IMR-90 (cell line): ENCODE data around the gene SYTL1.

ENCODE experiments used
- BHLHE40 ChIP-seq: fragments of 150-350 bp; IDR thresholded peaks from 2 replicates; pipeline ENCODE4 v1.6.1; 2016; ENCODE audit warnings: mild to moderate bottlenecking, low read depth, low read length
- CEBPB ChIP-seq: IDR thresholded peaks from 2 replicates; pipeline ENCODE4 v1.6.1; 2012; ENCODE audit warnings: low read depth, low read length, improper control_type of control experiment
- CHD1 ChIP-seq: IDR thresholded peaks from 2 replicates; pipeline ENCODE4 v1.6.1; 2012; ENCODE audit warnings: low read depth, low read length, improper control_type of control experiment
- FOS ChIP-seq: fragments of 150-350 bp; IDR thresholded peaks from 2 replicates; pipeline ENCODE4 v1.6.1; 2016; ENCODE audit warnings: low read depth, low read length
- MAFK ChIP-seq: IDR thresholded peaks from 2 replicates; pipeline ENCODE4 v1.6.1; 2012; ENCODE audit warnings: low read depth, low read length, improper control_type of control experiment
- MAZ ChIP-seq: IDR thresholded peaks from 2 replicates; pipeline ENCODE4 v1.6.1; 2012; ENCODE audit warnings: low read depth, mild to moderate bottlenecking, low read length, improper control_type of control experiment, moderate library complexity, borderline replicate concordance
- MXI1 ChIP-seq: IDR thresholded peaks from 2 replicates; pipeline ENCODE4 v1.6.1; 2012; ENCODE audit warnings: low read depth, mild to moderate bottlenecking, low read length, moderate library complexity, borderline replicate concordance
- NFE2L2 ChIP-seq: fragments of 150-350 bp; IDR thresholded peaks from 2 replicates; pipeline ENCODE4 v1.6.1; 2016; ENCODE audit warnings: low read depth, mild to moderate bottlenecking, low read length
- POLR2A ChIP-seq: IDR thresholded peaks from 2 replicates; pipeline ENCODE4 v1.6.1; 2012; ENCODE audit warnings: mild to moderate bottlenecking, low read depth, low read length
- RAD21 ChIP-seq: IDR thresholded peaks from 2 replicates; pipeline ENCODE4 v1.6.1; 2012; ENCODE audit warnings: low read length, improper control_type of control experiment
- RCOR1 ChIP-seq: IDR thresholded peaks from 2 replicates; pipeline ENCODE4 v1.6.1; 2012; ENCODE audit warnings: mild to moderate bottlenecking, low read length, improper control_type of control experiment; ENCODE audit not compliant: insufficient replicate concordance
- RFX5 ChIP-seq: IDR thresholded peaks from 2 replicates; pipeline ENCODE4 v1.8.0; 2012; ENCODE audit warnings: low read depth, mild to moderate bottlenecking, low read length, moderate library complexity
- SMC3 ChIP-seq: fragments of 150-350 bp; IDR thresholded peaks from 2 replicates; pipeline ENCODE4 v1.6.1; 2016; ENCODE audit warnings: low read depth, mild to moderate bottlenecking, antibody characterized with exemption, low read length, moderate library complexity
- TF ChIP-seq, protein P1 (sequence below): conservative IDR thresholded peaks from 2 replicates; pipeline ENCODE4 v1.5.1; 2012; ENCODE audit warnings: mild to moderate bottlenecking, low read depth, low read length, improper control_type of control experiment

DNA sequence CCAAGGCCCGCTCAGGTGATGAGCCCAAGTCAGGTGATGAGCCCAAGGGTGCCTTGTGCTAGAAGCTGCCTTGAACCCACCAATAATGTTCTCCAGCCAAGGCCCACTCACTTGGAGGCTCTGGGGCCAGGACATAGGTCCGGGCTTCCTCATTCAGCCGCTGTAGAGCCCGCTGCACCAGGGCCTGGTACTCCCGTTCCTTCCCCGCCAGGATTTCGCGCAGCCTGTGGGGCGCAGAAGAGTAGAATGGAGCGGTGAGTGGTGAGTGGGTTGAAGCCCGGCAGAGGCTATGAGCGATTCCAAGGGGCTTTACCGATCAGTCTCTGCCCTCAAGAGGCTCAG is 14.4 kb downstream of the SYTL1 start:
- TF ChIP-seq MXI1, result no peak
- no peak for TF ChIP-seq POLR2A
- TF ChIP-seq, protein P1, sequence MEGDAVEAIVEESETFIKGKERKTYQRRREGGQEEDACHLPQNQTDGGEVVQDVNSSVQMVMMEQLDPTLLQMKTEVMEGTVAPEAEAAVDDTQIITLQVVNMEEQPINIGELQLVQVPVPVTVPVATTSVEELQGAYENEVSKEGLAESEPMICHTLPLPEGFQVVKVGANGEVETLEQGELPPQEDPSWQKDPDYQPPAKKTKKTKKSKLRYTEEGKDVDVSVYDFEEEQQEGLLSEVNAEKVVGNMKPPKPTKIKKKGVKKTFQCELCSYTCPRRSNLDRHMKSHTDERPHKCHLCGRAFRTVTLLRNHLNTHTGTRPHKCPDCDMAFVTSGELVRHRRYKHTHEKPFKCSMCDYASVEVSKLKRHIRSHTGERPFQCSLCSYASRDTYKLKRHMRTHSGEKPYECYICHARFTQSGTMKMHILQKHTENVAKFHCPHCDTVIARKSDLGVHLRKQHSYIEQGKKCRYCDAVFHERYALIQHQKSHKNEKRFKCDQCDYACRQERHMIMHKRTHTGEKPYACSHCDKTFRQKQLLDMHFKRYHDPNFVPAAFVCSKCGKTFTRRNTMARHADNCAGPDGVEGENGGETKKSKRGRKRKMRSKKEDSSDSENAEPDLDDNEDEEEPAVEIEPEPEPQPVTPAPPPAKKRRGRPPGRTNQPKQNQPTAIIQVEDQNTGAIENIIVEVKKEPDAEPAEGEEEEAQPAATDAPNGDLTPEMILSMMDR, result no peak
- TF ChIP-seq CEBPB, result no peak
- no peak for TF ChIP-seq RAD21
- no peak for TF ChIP-seq CHD1
- TF ChIP-seq MAFK, result no peak
- TF ChIP-seq SMC3, result no peak
- no peak for TF ChIP-seq RCOR1
- no peak for TF ChIP-seq FOS
- TF ChIP-seq RFX5, result no peak
- no peak for TF ChIP-seq NFE2L2
- TF ChIP-seq MAZ, result no peak
- no peak for TF ChIP-seq BHLHE40
